Amygdala (tissue), 56 donors: ENCODE data around the gene L1CAM.

ENCODE experiments used
- DNase-seq, 56 donors: peaks; one replicate each; lab custom pipeline; 2025; lab: John Stamatoyannopoulos, UW

Gene L1CAM

DNA sequence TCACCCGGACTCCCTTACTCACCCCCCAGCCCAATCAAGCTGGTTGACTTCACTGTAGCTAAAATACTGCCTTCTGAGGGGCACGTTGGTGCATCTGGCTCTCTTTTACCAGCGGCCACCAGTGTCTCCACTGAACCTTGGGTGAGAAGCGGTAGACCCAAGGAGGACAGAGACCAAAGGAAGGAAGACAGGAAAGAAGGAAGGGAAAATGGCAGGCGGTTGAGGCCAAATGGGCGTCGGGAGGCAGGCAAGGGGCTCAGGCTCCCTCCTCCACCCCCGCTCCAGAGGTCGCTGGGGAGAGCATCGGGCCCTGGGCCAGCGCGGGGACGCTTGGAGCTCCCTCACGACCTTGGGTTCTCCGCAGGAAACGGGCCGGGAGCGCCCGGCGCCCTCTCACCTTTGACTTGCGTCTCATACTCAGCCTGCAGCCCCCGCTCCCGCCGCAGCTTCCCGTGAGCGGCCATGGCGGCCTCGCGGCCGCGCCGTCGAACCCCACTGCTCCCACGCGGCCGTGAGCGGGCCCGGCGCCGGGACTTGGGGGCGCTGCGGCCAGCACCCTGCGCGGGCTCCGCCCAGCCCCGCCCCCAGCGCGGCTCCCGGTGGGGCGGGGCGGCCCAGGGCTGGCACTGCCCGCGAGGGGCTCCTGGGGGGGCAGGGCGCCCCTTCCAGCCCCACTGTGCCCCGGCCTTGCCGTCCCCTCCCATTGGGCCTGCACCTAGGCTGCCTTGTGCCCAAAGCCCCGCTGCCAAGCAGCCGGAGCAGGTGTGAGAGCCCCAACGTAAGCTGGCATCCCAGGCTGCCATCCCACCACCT lies 40.0 kb upstream of the L1CAM start, which contains the start of gene ARHGAP4:
Gene ARHGAP4, minus strand, starts transcription at position 526 of the 813 bp plus-strand sequence. Its CDS starts 62 bp downstream, at position 464.
- DNase-seq, result no peak

DNA sequence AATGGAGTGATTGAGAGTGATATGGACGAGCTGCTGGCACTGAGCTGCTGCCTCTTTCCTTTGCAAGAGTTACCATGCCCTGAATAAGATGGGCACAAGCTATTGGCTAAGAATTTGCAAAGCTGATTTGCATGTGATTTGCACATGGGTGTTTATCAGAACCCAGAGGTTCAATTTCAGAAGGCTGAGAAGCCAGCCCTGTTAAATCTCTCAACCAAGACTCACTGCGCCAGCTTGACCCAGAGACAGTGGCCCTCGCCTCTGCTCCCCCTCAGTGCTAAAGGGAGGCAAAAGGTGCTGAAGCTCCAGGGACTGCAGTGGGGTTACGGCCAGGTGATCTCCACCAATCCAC lies 39.4 kb upstream of the L1CAM start:
- DNase-seq, result no peak

DNA sequence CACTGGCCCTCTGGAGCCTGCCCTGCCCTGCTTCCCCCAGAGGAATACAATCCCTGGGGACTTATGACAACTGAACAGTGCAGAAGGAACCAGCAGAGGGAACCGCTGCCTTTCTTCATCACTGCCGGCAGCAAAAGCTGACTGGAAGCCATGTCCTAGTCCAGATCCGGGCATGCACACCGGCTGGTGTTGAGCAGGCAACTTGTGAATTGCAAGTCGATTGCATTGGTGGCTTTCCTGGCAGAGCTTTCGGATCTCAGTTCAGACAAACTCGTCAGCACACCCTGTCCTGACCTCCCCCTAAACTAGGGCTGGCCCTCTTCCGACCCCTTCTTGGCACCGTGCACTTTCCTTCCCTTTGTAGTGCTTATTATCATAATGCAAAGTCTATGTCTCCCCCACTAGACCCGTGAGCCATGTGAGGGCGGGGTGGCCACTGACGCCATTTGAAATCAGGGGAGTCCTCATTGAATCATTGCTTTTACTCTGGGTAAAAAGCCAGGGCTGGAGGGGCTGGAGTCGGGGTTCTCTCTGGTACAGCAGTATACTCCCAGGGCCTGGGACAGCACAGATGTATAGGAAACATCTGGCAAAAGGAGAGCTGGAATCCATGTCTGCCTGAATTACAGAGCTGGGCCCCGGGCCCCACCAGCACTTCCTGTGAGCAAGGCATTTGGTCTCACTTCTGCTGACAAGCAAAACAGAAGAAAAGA lies 38.3 kb upstream of the L1CAM start:
- peak in 14 of 56 donors; percentile 4 to 43 (median 23) for DNase-seq

DNA sequence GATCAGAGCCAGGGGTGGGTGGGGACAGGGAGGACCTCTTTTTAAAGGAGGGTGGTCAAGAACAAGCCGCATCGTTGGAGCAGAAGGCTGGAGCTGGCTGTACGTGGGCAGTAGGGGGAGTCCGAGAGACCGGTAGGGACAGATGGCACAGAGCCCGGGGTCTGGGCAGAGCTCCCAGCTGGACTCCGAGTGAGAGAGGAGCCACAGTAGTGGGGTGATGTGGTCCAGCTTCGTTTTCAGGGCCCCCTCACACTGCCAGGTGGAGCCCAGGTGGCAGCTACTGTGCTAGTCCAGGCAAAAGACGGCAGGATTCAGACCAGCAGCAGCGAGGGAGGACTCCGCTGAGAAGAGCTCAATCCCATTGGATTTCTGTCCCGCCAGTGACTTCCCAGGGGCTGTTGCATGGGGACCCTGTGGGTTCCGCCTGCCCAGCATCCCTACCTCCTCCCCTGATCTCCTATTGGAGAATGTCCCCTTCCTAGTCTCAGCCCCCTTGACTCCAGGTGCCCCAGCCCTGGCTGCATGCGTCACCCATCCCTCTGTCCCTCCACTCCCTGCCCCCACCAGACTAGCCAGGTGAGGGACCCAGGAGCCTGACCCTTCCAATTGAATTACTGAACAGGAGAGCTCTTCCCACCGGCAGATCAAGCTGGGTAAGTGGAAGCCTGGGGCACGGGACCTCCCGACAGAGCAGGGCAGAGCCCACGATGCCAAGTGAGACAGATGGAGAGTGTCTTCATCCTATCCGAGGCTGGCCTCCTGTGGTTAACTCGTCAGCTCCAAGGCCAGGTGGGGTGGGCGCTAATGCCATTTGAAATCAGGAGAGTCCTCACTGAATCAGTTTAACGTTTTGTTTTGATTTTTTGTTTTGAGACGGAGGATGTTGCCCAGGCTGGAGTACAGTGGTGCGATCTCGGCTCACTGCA lies 37.2 kb upstream of the L1CAM start:
- DNase-seq, result peak in 34 of 56 donors; percentile 6 to 71 (median 33)

DNA sequence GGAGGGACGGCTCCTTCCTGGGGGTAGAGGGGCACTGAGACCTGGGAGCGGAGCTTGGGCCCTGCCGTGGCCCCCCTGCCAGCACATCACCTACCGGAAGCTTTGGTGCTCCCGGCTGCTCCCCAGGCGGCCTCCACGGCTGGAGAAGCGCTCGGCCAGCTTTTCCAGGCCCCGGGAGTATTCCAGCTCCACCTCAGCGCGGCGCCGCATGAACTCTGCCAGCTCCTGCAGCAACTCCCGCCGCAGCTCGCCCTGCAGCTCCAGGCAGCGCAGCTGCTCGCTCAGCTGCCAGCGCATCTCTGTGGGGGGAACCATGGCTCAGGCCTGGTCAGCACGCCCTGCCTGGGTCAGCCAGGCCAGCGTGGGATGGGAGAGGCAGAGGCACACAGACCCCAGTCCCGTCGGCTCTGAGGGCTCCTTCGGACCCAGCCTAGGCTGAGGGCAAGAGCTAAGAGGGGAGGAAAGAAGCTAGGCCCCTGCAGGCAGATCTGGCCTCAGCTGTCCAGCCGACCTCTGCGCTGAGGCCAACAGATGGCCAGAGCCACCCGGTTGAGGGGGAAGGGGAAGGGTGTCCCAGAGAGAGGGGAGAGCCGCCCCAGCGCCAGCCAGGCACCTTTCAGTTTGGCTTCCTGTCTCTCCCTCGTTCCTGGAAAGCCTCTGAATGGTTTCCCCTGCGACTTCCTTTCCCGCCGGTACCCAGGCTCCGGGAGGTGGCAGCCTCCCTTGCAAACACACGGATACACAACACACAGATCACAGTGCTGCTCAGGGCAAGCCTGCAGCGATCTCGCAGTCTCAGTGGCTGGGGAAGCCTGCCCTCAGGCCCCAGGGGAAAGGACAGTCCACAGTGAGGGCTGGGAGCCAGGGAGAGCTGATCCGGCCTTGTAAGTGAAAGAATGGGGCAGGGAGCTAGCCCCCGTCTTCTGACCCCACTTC lies 35.8 kb upstream of the L1CAM start:
- no peak for DNase-seq

DNA sequence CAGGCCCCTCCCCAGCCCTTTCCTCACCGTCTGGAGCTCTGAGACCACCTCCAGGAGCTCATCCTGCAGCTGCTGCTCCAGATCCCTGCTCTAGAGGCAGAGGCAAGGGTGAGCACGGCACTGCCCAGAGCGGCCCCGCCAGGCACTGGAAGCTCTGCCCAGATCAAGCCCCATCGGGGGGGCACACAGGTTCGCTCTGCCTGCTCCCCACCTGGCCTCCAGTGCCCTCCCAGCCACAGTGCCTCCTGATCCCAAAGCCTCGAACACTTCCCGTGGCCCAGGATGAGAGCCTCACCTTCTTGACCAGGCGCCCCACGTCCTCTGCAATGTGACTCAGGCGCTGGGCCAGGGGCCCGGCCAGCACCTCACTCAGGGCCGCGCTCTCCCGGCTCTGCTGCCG lies 35.1 kb upstream of the L1CAM start:
- DNase-seq, result no peak

DNA sequence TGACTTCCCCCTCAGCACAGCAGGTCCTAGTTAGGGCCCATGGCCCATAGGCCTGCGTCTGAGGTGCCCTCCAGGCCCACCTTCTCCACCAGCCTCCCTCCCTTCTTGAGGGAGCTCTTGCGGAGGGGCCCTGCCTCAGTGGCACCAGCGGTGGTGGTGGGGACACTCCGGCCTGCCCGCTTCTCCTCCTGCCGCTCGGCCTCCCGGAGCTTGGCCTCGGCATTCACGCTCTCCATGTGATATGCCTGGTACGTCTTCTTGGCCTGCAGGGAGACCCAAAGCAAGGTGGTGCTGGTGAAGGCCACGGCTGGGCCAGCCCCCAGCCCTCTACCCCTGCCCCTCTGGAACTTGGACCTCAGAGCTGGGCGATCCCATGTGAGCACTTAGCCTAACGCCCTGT lies 34.6 kb upstream of the L1CAM start:
- DNase-seq, result no peak

DNA sequence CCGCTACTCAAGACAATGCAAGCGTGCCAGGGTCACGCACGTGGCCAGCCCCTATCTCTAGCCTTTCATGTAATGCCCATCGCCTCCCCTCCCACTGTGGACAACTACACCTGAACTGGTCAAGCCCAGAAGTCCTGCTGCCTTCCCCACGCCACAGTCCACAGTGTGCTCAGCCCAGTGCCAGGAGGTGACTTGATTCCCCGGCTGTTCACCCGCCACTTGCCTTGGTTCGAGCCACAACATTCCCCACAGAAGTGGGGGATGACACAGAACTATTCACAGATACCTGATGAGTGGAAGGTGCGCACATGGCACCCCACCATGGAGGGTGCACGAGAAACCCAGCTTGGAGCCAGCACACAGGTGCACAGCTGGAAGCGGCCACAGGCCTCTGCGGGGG lies 33.3 kb upstream of the L1CAM start:
- no peak for DNase-seq

DNA sequence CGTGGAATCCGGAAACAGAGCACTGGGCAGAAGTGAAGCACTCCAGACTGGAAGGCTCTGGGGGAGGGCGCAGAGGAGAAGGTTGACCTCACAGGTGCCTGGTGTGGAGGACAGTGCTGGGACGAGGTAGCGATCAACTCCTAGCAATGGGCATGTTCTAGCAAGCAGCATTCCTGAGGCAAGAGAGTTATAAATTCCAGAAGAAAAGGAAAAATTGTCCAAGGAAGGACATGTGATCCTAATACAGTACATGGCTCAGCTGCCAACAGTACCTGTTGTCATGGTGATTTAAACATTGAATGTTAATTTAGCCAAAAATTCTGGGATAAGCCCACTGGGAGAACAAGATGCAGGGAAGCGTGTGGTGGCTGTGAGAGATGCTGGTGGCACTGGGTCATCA lies 31.9 kb upstream of the L1CAM start:
- DNase-seq, result no peak

DNA sequence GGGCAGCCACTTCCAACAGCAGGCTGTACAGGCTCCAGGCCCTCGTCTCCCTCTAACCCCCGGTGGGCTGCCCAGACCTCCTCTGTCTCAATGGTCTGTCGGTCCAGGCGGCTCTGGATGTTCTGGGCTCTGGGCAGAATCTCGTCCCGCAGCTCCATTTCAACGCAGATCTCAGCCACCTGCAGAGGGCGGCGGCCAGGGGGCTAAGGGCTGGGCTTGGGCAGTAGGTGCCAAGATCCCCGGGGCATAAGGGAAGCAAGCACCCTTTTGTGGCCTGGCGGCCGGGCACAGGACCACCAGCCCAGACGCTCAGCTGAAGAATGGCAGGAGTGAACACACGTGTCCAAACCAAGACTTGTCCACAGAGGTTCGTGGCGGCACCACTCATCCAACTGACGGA lies 27.7 kb upstream of the L1CAM start:
- no peak for DNase-seq

DNA sequence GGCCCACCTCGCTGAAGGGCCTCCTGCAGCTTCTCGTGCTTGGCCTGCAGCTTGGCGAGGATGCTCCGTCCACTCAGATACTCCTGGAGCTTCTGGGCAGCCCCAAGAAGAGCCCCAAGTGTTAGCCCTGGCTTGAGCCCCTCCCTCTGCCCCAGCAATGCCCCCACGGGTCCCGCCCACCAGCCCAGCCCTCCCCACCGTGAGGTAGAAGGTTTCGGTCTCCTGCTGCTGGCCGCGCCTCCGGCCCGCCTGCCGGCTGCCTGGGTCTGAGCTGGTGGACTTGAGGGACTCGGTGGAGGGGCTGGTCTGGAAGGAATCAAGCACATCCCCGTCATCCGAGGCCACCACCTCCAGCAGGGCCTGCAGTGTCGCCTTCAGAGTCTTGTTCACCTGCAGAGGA lies 27.2 kb upstream of the L1CAM start:
- no peak for DNase-seq

DNA sequence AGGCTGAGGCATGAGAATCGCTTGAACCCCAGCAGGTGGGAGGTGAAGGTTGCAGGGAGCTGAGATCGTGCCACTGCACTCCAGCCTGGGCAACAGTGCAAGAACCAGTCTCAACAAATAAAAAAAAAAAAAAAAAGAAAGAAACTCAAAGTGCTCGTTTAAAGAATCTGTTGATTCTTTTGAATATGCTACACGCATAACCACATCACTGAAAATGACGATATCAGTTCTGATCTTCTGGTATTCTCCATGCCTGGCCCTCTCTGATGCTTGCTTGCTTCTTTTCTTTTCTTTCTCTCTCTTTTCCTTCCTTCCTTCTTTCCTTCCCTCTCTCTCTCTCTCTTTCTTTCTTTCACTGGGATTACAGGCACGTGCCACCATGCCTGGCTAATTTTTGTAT lies 25.8 kb upstream of the L1CAM start:
- DNase-seq, result no peak

DNA sequence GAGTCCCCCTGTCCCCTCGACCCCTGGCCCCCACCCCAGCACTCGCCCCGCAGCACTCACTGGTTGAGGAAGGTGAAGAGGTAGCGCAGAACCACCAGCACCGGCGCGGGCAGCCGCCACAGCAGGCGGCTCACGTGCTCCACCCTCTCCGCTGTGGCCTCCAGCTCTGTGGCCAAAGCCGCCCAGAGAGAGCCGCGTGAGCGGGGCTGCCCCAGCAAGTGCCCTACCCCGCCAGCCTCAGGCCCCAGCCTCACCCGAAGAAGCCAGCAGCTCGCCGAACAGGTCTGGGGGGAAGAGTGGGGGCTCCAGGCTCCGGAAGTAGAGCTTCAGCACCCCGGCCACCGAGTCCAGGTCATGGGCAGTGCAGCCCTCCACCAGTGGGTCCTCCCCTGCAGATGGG lies 24.5 kb upstream of the L1CAM start:
- DNase-seq, result no peak

DNA sequence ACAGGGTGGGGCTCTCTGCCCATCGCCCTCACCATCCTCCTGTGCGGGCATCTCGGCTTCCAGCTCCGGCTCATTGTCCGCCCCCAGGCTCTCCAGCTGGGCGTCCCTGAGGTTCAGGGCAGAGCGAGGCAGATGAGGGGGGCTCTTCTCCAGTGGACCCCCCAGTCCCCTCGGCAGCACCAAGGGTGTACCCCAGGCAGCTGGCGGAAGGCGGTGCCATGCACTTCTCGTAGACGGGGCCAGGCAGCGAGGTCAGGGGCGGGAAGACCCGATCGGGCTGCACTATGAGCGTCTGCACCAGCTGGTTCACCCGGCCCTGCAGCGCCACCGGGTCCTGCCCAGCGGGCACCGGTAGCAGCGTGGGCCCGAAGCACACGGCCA lies 24.0 kb upstream of the L1CAM start:
- DNase-seq, result no peak

DNA sequence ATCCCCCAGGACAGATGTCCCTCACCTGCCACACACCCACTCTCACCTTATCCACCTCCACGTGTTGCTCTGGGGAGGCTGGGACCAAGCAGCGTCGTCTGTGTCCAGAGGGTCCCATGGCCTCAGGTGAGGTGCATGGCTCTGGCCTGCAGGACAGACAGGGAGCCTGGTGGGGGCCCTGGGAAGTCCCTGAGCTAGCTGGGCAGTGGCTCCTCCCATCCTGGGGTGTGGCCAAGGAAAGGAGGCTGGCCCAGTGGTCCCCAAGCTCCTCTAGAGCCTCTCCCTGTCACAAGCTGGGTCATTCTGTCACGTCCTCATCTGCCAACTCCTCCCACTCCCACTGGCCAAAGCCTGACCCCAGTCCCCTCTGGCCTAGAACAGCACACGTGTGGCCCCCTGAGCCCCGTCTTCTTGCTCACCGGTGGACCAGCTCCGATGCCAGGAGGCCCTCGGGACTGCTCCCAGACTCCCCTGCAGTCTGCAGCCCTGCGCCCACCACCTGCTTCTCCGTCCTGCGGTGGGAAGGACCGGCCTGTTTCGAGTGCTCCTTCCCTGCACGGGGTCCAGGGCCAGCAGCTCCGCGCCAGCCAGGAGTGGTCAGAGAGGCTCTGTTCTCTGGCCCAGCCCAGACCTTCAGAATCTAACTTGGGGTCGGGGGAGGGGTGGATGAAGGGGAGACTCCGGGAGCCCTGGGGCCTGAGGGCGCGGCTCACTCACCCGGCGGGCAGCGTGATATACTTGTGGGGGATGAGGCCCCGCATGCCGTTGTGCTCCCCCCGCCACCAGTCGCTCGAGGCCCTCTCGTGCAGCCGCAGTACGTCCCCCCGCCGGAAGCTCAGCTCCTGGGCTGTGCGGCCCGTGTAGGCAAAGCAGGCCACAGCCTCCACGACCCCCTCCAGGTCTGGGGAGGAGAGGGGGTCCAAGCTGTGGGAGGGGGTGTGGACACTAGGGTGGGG lies 23.3 kb upstream of the L1CAM start:
- DNase-seq, result no peak

DNA sequence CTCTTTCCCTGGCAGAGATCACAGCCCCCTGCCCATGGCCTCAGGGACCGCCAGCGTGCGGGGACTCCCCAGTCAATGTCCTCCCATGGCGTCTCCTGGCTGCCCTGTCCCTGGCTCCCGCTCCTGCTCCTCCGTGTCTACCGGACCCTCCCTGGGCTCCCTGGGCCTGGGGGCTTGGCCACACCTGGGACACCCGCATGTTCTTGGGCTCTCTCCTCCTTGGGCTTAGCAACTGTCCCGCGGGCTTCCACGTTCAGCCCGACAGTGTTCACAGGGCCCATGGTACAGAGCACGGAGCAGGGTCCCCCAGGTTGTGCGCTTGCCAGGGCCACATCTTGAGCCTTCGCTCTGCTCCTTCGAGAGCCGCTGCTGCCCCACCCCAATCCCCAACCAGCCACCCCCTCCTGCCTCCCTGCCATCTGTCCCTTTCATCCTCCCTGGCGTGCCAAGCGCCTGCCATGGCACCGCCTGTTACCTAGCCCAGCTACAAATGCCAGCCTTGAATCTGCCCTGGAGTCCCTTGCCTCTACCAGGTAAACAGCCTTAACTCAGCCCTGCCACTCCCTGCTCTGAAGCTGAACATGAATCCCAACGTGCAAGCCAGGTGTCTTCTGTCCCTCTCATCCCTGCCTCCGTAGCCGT lies 22.4 kb upstream of the L1CAM start:
- DNase-seq, result no peak

DNA sequence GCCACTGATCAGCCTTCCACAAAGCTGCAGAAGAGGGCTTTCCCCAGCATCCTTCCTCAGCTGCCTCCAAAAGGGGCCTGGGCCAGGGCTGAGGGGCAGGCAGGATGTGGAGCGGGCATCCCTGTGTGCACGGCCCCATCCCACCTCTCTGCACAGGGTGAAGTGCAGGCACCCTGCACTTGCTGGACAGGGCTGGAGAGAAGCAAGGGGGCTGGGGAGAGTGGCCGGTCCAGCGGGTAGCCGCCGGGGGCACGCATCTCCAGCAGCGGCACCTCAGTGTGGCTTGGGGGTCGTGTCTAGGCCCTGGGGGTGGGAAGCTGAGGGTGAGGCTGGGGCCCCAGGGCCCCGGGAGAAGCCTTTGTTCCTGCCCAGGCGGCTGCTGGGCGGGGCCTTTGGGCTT lies 21.5 kb upstream of the L1CAM start:
- no peak for DNase-seq
